ENCODE results near the gene OPRL1. TPM values are rescaled to one million over a fixed set of nuclear protein-coding genes. Genes with fewer than 3 reads are reported as not detected.

Gene OPRL1
- total RNA-seq, 1 donor from 2014 or later, result 0.52 TPM

- H3K36me3 ChIP-seq, result no peaks in the 10 kb centered on the region
- H3K4me1 ChIP-seq, result no peaks in the 10 kb centered on the region
- H3K27me3 ChIP-seq (ENCODE audit: low read depth), result peaks cover 23% of the 10 kb centered on the region
- H3K27ac ChIP-seq (replicated peaks), result no peak overlapping the region
- TF ChIP-seq CTCF (IDR thresholded peaks at IDR 0.05; ENCODE audit: borderline replicate concordance), result no peak
- no peak overlapping the region for H3K4me3 ChIP-seq
- DNase-seq, result no peak
- intact Hi-C loops (cut with micrococcal nuclease), result no loop called here
- no peaks in the 10 kb centered on the region for H3K9me3 ChIP-seq (replicated peaks)
Observed at GRCh38 chr20:64136004-64136710, 56.3 kb downstream of the OPRL1 start.

GRCh38 chr20:64137598-64138031 is 57.7 kb downstream of the OPRL1 start:
- no peak for DNase-seq
- H3K9me3 ChIP-seq (replicated peaks), result no peaks in the 10 kb centered on the region
- peaks cover 33% of the 10 kb centered on the region for H3K27me3 ChIP-seq (ENCODE audit: low read depth)
- no peak overlapping the region for H3K4me3 ChIP-seq
- H3K27ac ChIP-seq (replicated peaks), result no peak overlapping the region
- H3K36me3 ChIP-seq, result no peaks in the 10 kb centered on the region
- no peak for TF ChIP-seq CTCF (IDR thresholded peaks at IDR 0.05; ENCODE audit: borderline replicate concordance)
- intact Hi-C loops (cut with micrococcal nuclease), result no loop called here
- H3K4me1 ChIP-seq, result no peaks in the 10 kb centered on the region

- H3K27ac ChIP-seq (replicated peaks), result no peak overlapping the region
- H3K4me3 ChIP-seq, result no peak overlapping the region
- no peaks in the 10 kb centered on the region for H3K9me3 ChIP-seq (replicated peaks)
- DNase-seq, result no peak
- H3K4me1 ChIP-seq, result no peaks in the 10 kb centered on the region
- no peak for TF ChIP-seq CTCF (IDR thresholded peaks at IDR 0.05; ENCODE audit: borderline replicate concordance)
- H3K36me3 ChIP-seq, result no peaks in the 10 kb centered on the region
- intact Hi-C loops (cut with micrococcal nuclease), result no loop called here
- peaks cover 41% of the 10 kb centered on the region for H3K27me3 ChIP-seq (ENCODE audit: low read depth)
Observed at GRCh38 chr20:64138276-64138815, 58.5 kb downstream of the OPRL1 start.

GRCh38 chr20:64139199-64140060 is 59.5 kb downstream of the OPRL1 start:
- H3K36me3 ChIP-seq, result no peaks in the 10 kb centered on the region
- H3K4me3 ChIP-seq, result no peak overlapping the region
- no peak overlapping the region for H3K27ac ChIP-seq (replicated peaks)

More at GRCh38 chr20:64139199-64140060, 59.5 kb downstream of the OPRL1 start:
- no peaks in the 10 kb centered on the region for H3K4me1 ChIP-seq
- no peak for TF ChIP-seq CTCF (IDR thresholded peaks at IDR 0.05; ENCODE audit: borderline replicate concordance)
- peaks cover 37% of the 10 kb centered on the region for H3K27me3 ChIP-seq (ENCODE audit: low read depth)
- no peak for DNase-seq
- no peaks in the 10 kb centered on the region for H3K9me3 ChIP-seq (replicated peaks)
- intact Hi-C loops (cut with micrococcal nuclease), result no loop called here

Measured in left ventricle myocardium inferior (tissue), 1 donor.